K562 (cell line): ENCODE measurements around the gene FDX2. TPM values are rescaled to one million over a fixed set of nuclear protein-coding genes. Genes with fewer than 3 reads are reported as not detected.

Experiments
- ATF1 ChIP-seq, 2 experiments: fragments of 450-650 bp in 1 of 2; IDR thresholded peaks; 2 replicates each; pipeline ENCODE4 v1.6.1; 2016; ENCODE audit warnings: missing compliant biosample characterization in 1 of 2, missing genetic modification characterization in 1 of 2
- ATF7 ChIP-seq: fragments of 450-650 bp; IDR thresholded peaks from 2 replicates; pipeline ENCODE4 v1.7.1; 2014; ENCODE audit warnings: mild to moderate bottlenecking, moderate library complexity
- CTBP1 ChIP-seq: fragments of 450-650 bp; IDR thresholded peaks from 2 replicates; pipeline ENCODE4 v1.6.1; 2016; ENCODE audit warnings: borderline replicate concordance
- ESRRA ChIP-seq: fragments of 450-650 bp; IDR thresholded peaks from 2 replicates; pipeline ENCODE4 v1.6.1; 2014; ENCODE audit warnings: low read depth, mild to moderate bottlenecking, moderate library complexity, borderline replicate concordance
- FOXP1 ChIP-seq: sonication (generic); formaldehyde crosslinking; IDR thresholded peaks from 2 replicates; pipeline ENCODE4 v1.8.0; 2022; ENCODE audit warnings: mild to moderate bottlenecking, missing genetic modification reagents
- GABPB1 ChIP-seq: sonication (generic); formaldehyde crosslinking; IDR thresholded peaks from 2 replicates; pipeline ENCODE4 v1.8.0; 2022; ENCODE audit warnings: mild to moderate bottlenecking, missing genetic modification reagents
- HNRNPK ChIP-seq: fragments of 200-400 bp; formaldehyde crosslinking; IDR thresholded peaks from one replicate; pipeline ENCODE4 v1.6.1; 2018; ENCODE audit warnings: mild to moderate bottlenecking, low read depth, low read length; ENCODE audit not compliant: poor library complexity, severe bottlenecking
- HSF4 ChIP-seq: fragments of 250-450 bp; sonication (Bioruptor Pico); IDR thresholded peaks from 2 replicates; pipeline ENCODE4 v2.1.2; 2022; ENCODE audit warnings: mild to moderate bottlenecking, moderate library complexity, borderline replicate concordance
- KLF16 ChIP-seq: IDR thresholded peaks from 2 replicates; pipeline ENCODE4 v1.6.1; 2016; ENCODE audit warnings: antibody characterized with exemption
- POLR2AphosphoS5 ChIP-seq: IDR thresholded peaks from 2 replicates; pipeline ENCODE4 v1.6.1; 2011; ENCODE audit warnings: mild to moderate bottlenecking, low read depth, low read length, moderate library complexity; ENCODE audit not compliant: control insufficient read depth, insufficient read depth
- SMARCE1 ChIP-seq: fragments of 450-650 bp; IDR thresholded peaks from 2 replicates; pipeline ENCODE4 v1.7.1; 2016; ENCODE audit warnings: mild to moderate bottlenecking
- TEAD2 ChIP-seq: fragments of 450-650 bp; IDR thresholded peaks from 2 replicates; pipeline ENCODE4 v1.6.1; 2016; ENCODE audit warnings: missing genetic modification characterization, control low read depth, missing compliant biosample characterization
- ZNF165 ChIP-seq: fragments of 250-450 bp; sonication (Bioruptor Pico); IDR thresholded peaks from 2 replicates; pipeline ENCODE4 v1.4.0; 2020; ENCODE audit warnings: borderline replicate concordance
- ZNF184 ChIP-seq: sonication (generic); formaldehyde crosslinking; IDR thresholded peaks from 2 replicates; pipeline ENCODE4 v1.5.0; 2020; ENCODE audit warnings: missing genetic modification reagents
- polyA plus RNA-seq, 8 experiments: library from polyadenylated mRNA; depleted of rRNA in 4 of 8; stranded (reverse) in 5 of 8; unstranded in 3 of 8; fragments of >200 nt; fragmentation: Nextera tagmentation in 2 of 8; fragmentation: Illumina TruSeq in 1 of 8; extraction: Ambion mirVana in 2 of 8; extraction: Trizol in 1 of 8; gene quantifications; 2 replicates each; pipeline versions ENCODE4 v1.2.1 to v1.2.3, GENCODE V29; 2011 to 2014; ENCODE audit warnings: inconsistent platforms in 1 of 8, missing spikeins in 1 of 8
- total RNA-seq, 7 experiments: library from RNA; depleted of rRNA in 6 of 7; stranded (reverse); fragments of >200 nt in 6 of 7; fragmentation: Illumina TruSeq in 2 of 7; extraction: Trizol in 2 of 7; gene quantifications; 2 replicates each; pipeline versions ENCODE4 v1.2.1 to v1.2.3, GENCODE V29; 2011 to 2021; ENCODE audit warnings: low replicate concordance in 1 of 7
- TF ChIP-seq, protein P1 (sequence below): fragments of 450-650 bp; IDR thresholded peaks from 2 replicates; pipeline ENCODE4 v1.6.1; 2017; ENCODE audit warnings: antibody characterized with exemption
- TF ChIP-seq, protein P2 (sequence below): sonication (generic); formaldehyde crosslinking; IDR thresholded peaks from 2 replicates; pipeline ENCODE4 v1.8.0; 2022; ENCODE audit warnings: missing genetic modification reagents, mild to moderate bottlenecking, moderate library complexity, borderline replicate concordance
- TF ChIP-seq, protein P3 (sequence below), 3 experiments: fragments of 200-800 bp in 1 of 3; fragments of 250-450 bp in 1 of 3; fragments of 450-650 bp in 1 of 3; sonication (Bioruptor Pico) in 1 of 3; sonication (Bioruptor generic) in 1 of 3; formaldehyde crosslinking in 1 of 3; IDR thresholded peaks; 2 replicates each; pipeline versions ENCODE4 v1.6.1 to v1.8.0; 2016 to 2022; ENCODE audit warnings: mild to moderate bottlenecking in 2 of 3, missing genetic modification characterization in 2 of 3, missing compliant biosample characterization in 1 of 3, moderate library complexity in 1 of 3
- TF ChIP-seq, protein P4 (sequence below): fragments of 250-450 bp; sonication (Bioruptor Pico); IDR thresholded peaks from 2 replicates; pipeline ENCODE4 v1.4.0; 2020; ENCODE audit warnings: mild to moderate bottlenecking, moderate library complexity
- TF ChIP-seq, protein P5 (sequence below): fragments of 450-650 bp; conservative IDR thresholded peaks from 2 replicates; pipeline ENCODE4 v1.6.1; 2016; ENCODE audit warnings: missing genetic modification characterization, low read depth, mild to moderate bottlenecking, missing compliant biosample characterization, moderate library complexity

Gene FDX2
- total and polyA plus RNA-seq, 9 of the 15 experiments (the other 6 are each of a cell fraction or from before 2014, with no cell fraction given), result 2.5 to 49.8 (median 29.7) TPM

DNA sequence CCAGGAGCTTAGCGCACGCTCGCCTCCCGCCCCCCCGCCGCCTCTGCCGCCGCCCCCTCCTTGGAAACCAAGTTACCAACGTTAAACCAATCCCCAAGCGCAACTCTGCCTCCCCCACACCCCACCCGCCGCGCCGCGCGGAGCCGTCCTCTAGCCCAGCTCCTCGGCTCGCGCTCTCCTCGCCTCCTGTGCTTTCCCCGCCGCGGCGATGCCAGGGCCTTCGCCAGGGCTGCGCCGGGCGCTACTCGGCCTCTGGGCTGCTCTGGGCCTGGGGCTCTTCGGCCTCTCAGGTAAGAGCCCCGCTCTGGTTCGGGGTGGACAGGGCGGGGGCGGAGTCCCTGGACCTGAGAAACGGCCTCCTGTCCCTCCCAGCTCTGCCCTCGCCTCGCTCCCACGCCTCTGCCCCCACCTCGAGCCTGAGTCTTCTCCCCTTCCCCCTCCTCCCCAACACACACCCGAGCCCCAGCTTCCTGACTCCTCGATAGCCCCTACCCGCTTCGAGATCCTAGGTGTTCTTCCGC lies 25.9 kb downstream of the FDX2 start, which contains the start of gene ICAM5 (continued):
- TF ChIP-seq, protein P1, sequence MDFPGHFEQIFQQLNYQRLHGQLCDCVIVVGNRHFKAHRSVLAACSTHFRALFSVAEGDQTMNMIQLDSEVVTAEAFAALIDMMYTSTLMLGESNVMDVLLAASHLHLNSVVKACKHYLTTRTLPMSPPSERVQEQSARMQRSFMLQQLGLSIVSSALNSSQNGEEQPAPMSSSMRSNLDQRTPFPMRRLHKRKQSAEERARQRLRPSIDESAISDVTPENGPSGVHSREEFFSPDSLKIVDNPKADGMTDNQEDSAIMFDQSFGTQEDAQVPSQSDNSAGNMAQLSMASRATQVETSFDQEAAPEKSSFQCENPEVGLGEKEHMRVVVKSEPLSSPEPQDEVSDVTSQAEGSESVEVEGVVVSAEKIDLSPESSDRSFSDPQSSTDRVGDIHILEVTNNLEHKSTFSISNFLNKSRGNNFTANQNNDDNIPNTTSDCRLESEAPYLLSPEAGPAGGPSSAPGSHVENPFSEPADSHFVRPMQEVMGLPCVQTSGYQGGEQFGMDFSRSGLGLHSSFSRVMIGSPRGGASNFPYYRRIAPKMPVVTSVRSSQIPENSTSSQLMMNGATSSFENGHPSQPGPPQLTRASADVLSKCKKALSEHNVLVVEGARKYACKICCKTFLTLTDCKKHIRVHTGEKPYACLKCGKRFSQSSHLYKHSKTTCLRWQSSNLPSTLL, result no peak
- TF ChIP-seq HNRNPK (no peak), HSF4 (CRISPR knock-in tag) (no peak), SMARCE1 (no peak), KLF16 (no peak), POLR2AphosphoS5 (peak; percentile 37; the same call in 1 of the 2 replicates), FOXP1 (CRISPR knock-in tag) (no peak), GABPB1 (CRISPR knock-in tag) (peak; percentile 70; the same call in 1 of the 2 replicates), ATF1 (CRISPR knock-in tag; IDR thresholded peaks at IDR 0.05) (no peak), ATF1 (tag; IDR thresholded peaks at IDR 0.05) (no peak), ATF7 (no peak), ZNF184 (CRISPR knock-in tag) (no peak), TEAD2 (tag) (no peak), CTBP1 (peak; percentile 47; the same call in 1 of the 2 replicates), ZNF165 (CRISPR knock-in tag) (no peak), ESRRA (no peak)
- TF ChIP-seq, protein P2, sequence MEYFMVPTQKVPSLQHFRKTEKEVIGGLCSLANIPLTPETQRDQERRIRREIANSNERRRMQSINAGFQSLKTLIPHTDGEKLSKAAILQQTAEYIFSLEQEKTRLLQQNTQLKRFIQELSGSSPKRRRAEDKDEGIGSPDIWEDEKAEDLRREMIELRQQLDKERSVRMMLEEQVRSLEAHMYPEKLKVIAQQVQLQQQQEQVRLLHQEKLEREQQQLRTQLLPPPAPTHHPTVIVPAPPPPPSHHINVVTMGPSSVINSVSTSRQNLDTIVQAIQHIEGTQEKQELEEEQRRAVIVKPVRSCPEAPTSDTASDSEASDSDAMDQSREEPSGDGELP (CRISPR knock-in tag), result no peak; the same call in 1 of the 2 replicates
- TF ChIP-seq, protein P3, sequence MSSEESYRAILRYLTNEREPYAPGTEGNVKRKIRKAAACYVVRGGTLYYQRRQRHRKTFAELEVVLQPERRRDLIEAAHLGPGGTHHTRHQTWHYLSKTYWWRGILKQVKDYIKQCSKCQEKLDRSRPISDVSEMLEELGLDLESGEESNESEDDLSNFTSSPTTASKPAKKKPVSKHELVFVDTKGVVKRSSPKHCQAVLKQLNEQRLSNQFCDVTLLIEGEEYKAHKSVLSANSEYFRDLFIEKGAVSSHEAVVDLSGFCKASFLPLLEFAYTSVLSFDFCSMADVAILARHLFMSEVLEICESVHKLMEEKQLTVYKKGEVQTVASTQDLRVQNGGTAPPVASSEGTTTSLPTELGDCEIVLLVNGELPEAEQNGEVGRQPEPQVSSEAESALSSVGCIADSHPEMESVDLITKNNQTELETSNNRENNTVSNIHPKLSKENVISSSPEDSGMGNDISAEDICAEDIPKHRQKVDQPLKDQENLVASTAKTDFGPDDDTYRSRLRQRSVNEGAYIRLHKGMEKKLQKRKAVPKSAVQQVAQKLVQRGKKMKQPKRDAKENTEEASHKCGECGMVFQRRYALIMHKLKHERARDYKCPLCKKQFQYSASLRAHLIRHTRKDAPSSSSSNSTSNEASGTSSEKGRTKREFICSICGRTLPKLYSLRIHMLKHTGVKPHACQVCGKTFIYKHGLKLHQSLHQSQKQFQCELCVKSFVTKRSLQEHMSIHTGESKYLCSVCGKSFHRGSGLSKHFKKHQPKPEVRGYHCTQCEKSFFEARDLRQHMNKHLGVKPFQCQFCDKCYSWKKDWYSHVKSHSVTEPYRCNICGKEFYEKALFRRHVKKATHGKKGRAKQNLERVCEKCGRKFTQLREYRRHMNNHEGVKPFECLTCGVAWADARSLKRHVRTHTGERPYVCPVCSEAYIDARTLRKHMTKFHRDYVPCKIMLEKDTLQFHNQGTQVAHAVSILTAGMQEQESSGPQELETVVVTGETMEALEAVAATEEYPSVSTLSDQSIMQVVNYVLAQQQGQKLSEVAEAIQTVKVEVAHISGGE (CRISPR knock-in tag; IDR thresholded peaks at IDR 0.05), result no peak
- TF ChIP-seq, protein P4, sequence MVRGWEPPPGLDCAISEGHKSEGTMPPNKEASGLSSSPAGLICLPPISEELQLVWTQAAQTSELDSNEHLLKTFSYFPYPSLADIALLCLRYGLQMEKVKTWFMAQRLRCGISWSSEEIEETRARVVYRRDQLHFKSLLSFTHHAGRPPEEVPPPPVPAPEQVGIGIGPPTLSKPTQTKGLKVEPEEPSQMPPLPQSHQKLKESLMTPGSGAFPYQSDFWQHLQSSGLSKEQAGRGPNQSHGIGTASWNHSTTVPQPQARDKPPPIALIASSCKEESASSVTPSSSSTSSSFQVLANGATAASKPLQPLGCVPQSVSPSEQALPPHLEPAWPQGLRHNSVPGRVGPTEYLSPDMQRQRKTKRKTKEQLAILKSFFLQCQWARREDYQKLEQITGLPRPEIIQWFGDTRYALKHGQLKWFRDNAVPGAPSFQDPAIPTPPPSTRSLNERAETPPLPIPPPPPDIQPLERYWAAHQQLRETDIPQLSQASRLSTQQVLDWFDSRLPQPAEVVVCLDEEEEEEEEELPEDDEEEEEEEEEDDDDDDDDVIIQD (CRISPR knock-in tag), result no peak
- TF ChIP-seq, protein P5, sequence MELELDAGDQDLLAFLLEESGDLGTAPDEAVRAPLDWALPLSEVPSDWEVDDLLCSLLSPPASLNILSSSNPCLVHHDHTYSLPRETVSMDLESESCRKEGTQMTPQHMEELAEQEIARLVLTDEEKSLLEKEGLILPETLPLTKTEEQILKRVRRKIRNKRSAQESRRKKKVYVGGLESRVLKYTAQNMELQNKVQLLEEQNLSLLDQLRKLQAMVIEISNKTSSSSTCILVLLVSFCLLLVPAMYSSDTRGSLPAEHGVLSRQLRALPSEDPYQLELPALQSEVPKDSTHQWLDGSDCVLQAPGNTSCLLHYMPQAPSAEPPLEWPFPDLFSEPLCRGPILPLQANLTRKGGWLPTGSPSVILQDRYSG, result no peak
